Left cardiac atrium (tissue), 4 donors: ENCODE results near the gene ASB10. TPM values are rescaled to one million over a fixed set of nuclear protein-coding genes. Genes with fewer than 3 reads are reported as not detected.

Experiments
- ATAC-seq, 2 donors: fragments of 200-7000 bp; cut with Tn5 transposase; one replicate each; pipeline ENCODE4 v1.9.1; 2020; ENCODE audit warnings: mild to moderate bottlenecking in 2 of 2, moderate library complexity in 2 of 2
- DNase-seq: peaks from one replicate; pipeline ENCODE4 v3.0.0-alpha.2; 2020
- intact Hi-C, 2 donors: fragments of 100-400 bp; cut with DNase I; formaldehyde crosslinking; loops; one replicate each; pipeline versions ENCODE4 v1.14.1 to v1.15.1; 2022 to 2023
- total RNA-seq, 2 donors: library from RNA; stranded (reverse); fragmentation: NEBNext Ultra II Directional; extraction: Animal tissue kit (Norgen Biotek cat#: 25700); gene quantifications; one replicate each; pipeline ENCODE4 v1.2.1, GENCODE V29; 2021
- donor health status: DM: no; HTN: yes; CAD: no.
- donor health status: DM: no; HTN: yes; CAD: no; lungs with severe emphysema.
- donor health status: DM: yes; HTN: yes; CAD: no.
- donor health status: Dilated cardiomyopathy.

Gene ASB10
- total RNA-seq, 2 donors from 2014 or later: 8.2 to 12.8 TPM

DNA sequence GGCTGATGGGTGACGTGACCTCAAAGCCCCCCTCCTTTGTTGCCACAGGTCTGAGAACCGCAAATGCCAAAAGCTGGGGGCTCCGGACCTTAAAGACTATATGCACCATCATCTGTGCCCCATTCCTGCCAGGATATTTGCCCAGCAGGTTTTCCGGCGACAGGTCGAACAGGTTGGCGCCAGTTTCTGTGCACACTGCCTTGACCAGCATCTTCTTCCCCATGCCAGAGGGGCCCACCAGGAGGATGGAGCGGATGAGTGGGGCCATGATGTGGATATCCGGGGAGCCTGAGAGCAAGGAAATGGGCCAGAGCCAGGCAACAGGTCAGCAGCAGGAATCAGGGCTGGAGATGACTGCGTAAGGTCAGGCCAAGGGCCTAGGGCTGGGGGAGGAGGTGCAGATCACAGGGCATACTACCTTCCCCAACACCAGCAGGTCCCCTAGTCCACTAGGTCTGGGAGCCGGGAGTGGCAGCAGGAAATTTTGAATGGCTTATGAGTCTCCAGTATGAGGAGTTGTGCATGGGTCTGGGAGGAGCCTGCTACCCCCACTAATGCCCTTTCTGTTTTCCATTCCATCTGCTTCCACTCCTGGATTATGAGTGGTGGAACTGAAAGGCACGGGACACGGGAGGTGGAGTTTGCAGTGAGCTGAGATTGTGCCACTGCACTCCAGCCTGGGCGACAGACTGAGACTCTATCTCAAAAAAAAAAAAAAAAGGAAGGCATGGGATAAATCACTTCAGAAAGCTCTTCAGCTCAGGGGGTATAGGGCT is 6.3 kb upstream of the ASB10 start:
- intact Hi-C loops: no loop called here
- ATAC-seq: no peak
- no peak for DNase-seq

DNA sequence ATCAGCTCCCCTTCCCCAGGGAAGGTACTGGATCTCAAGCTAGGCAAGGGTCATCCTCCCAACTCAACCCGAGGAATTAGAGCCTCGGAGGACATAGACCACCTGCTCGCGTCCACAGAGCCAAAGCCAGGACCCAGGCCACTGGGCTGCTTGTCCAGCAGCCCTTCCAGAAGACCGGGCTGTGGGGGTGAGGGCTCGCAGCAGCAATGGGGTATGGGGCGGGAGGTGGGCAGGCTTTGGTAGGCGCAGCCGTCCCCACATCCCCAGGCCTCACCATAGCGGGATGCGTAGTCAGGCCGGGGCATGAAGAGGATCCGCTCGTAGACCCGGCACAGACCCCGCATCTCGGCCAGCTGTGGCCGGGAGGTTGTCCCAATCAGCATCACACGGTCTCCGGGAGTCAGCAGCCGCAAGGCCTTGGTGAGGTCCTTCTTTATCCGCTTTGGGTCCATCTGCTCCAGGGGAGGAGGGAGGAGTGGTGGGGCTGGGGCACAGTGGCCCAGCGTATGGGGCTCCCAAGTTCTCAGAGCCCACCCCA is 5.0 kb upstream of the ASB10 start:
- intact Hi-C loops: no loop called here
- no peak for DNase-seq
- no peak for ATAC-seq

- intact Hi-C loops: no loop called here
Measured at GRCh38 chr7:151191544-151191943, 4.5 kb upstream of the ASB10 start.

DNA sequence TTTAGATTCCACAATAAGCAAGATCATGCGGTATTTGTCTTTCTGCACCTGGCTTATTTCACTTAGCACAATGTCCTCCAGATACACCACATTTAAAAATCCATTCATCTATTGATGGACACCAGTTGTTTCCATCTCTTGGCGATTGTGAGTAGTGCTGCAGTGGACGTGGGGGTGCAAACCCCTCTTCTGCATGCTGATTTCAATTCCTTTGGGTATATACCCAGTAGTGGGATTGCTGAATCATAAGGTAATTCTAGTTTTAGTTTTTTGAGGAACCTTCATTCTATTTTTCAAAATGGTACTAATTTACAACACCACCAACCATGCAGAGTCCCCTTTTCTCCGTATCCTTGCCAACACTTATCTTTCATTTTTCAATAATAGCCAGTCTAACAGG is 2.0 kb upstream of the ASB10 start:
- DNase-seq (no peak), ATAC-seq (no peak)
- intact Hi-C loops: no loop called here

More at GRCh38 chr7:151191544-151191943, 4.5 kb upstream of the ASB10 start:
- DNase-seq: no peak
- ATAC-seq: no peak

DNA sequence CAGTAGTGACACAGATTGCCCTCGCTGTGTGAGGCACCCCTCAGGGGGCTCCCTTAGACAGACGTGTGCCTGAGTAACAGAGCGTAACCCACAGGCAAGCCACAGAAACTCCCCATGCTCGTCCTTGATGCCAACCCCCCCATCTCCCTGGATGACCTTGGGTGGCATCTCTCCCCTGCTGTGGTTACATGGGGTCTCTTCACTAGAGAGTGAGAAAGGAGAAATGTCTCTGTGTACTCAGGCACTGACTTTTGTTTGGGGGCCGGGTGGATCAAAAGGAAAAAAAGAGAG is 1.1 kb upstream of the ASB10 start:
- intact Hi-C loops: no loop called here
- DNase-seq (no peak), ATAC-seq (peak in 1 of 2 donors; percentile 2)

- ATAC-seq: peak; percentile 79 to 81
- DNase-seq: no peak
- intact Hi-C loops: no loop called here
Measured at GRCh38 chr7:151187409-151188251, 580 bp upstream of the ASB10 start.

DNA sequence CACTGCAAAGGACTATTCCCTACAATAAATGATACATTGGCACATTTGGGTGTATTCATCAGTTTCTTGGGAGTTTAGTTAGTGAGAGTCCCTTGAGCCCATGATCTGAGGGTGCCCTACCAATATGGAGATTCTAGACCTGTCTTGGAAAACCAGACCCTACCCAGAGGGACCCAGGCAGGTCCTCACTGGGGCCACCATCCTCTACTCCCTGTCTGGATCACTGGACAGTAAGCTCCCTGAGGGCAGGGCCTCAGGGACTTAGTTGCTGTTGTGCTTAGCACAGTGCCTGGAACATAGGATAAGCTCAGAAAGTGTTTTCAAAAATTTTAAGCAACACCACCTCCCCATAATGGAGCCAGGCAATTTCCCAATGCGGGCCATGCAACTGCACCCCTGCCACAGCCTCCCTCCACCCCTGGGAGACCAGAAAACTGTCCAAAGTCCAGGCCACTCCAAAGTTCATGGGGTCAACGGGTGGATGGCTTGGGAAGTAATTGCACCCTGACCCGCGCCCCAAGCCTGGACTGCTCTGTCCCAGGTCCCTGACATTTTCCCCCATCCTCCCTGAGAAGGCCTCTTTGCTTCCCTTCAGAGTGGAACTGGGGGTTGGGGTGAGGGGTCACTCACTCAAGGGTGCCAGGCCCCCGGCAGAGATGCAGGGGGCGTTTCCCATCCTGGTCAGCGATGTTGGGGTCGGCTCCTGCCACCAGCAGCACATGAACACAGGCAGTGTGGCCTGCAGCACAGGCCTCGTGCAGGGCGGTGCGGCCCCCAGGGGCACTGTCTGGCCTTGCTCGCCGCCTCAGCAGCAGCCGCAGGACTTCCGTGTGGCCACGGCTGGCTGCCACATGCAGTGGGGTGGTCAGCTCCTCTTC is 1.0 kb downstream of the ASB10 start:
- no peak for DNase-seq
- peak; percentile 12 to 31 for ATAC-seq
- intact Hi-C loops: no loop called here

DNA sequence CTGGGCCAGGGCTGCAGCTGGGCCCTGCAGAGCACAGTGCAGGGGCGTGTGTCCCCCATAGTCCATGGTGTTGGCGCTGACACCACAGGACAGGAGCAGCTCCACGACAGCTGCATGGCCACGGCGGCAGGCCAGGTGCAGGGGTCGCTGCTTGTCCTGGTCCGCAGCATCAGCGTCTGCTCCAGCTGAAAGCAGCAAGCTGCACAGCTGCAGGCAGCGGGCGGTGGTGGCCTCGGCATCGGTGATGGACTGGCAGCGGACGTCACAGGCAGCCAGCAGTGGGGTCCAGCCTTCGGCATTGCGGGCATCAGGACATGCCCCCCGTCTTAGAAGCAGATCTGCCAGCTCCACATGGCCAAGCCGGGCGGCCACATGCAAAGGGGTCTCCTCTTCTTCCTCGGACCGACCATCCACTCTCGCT is 6.0 kb downstream of the ASB10 start:
- no peak for DNase-seq

GRCh38 chr7:151179946-151180345 is 7.1 kb downstream of the ASB10 start:
- intact Hi-C loops: no loop called here
- ATAC-seq (no peak), DNase-seq (no peak)

More for the DNA sequence above, 6.0 kb downstream of the ASB10 start:
- no peak for ATAC-seq
- intact Hi-C loops: no loop called here

- intact Hi-C loops: no loop called here
- DNase-seq: no peak
- ATAC-seq: no peak
Measured at GRCh38 chr7:151179287-151179860, 7.7 kb downstream of the ASB10 start.

- intact Hi-C loops: no loop called here
- ATAC-seq (no peak), DNase-seq (no peak)
Measured at GRCh38 chr7:151178831-151179230, 8.2 kb downstream of the ASB10 start.

DNA sequence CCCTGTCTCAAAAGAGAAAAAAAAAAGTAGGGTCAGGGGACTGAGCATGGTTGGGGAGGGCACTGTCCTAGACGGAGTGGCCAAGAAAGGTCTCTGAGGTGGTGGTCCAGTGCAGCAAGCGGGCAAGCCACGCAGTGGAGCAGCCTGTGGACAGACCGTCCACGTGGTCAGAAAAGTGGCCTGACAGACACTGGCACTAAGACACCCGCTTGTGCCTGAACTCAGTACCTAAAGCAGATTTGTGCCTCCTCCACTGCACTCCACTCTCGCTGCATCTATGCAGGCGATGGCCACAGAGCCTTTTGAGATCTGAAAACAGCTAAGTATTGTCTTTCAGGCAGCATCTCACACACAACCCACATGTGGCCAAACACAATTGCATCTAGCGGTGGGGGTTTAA is 8.8 kb downstream of the ASB10 start:
- intact Hi-C loops: no loop called here
- DNase-seq: no peak
- ATAC-seq: no peak

DNA sequence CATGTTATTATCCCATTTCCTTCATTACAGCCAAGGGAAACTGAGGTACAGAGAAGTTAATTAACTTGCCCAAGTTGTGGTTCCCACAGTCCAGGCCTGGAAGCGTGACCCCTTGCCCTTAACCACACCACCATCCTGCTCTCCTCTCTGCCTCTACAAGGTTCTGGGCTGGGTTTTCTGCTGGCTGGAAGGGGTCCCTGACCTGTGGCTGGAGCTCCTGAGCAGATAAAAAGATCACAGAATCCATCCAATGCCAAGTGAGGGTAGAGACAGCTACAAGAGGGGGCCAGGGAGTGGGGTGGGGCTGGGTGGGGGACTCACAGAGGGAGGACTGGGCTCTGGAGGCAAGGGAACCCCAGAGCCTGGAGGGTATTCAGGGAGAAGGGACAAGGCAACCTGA is 9.7 kb downstream of the ASB10 start:
- ATAC-seq (no peak), DNase-seq (no peak)
- intact Hi-C loops: no loop called here

DNA sequence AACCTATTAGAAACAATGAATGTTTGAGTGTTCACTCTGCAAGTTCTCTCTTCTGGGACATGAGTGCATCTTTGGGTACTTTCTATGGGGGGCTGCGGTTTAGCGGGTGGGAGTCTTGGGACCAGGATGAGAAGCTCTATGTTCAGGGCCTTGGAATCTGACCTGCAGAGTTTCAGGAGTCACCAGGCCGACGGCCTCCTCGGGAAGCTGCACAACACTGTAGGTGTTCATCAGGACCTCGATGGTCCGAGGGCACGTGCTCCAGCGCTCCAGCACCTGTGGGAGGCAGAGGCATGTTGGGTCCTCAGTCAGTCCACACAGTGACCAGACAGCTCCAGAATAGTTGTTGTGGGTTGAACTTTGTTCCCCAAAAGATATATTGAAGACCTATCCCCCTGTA is 10.6 kb downstream of the ASB10 start:
- intact Hi-C loops: no loop called here
- DNase-seq (no peak), ATAC-seq (no peak)

DNA sequence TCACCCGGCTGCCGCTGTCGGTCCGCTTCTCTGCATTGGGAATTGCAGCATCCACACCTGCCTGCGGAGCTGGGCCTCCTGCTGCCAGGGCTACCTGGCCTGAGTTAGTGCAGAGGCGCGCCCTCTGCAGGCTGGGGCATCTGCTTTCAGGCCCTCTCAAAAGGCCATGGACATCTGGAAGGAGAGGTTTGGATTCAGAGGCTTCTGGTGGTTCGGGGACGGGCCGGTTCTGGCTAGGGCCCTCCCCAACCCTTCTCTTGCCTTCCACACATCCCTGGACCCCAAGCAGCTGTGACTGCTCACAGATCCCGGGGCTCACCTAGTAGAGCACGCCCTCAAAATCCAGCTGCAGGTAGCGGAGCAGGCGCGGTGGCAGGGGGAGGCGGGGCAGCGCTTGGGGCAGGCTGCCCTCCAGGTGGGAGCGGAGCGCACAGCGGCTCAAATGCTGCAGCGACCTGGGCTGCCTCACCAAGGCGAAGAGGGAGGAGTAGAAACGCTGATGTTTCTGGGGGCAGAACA is 11.2 kb downstream of the ASB10 start:
- no peak for ATAC-seq
- intact Hi-C loops: no loop called here
- no peak for DNase-seq

DNA sequence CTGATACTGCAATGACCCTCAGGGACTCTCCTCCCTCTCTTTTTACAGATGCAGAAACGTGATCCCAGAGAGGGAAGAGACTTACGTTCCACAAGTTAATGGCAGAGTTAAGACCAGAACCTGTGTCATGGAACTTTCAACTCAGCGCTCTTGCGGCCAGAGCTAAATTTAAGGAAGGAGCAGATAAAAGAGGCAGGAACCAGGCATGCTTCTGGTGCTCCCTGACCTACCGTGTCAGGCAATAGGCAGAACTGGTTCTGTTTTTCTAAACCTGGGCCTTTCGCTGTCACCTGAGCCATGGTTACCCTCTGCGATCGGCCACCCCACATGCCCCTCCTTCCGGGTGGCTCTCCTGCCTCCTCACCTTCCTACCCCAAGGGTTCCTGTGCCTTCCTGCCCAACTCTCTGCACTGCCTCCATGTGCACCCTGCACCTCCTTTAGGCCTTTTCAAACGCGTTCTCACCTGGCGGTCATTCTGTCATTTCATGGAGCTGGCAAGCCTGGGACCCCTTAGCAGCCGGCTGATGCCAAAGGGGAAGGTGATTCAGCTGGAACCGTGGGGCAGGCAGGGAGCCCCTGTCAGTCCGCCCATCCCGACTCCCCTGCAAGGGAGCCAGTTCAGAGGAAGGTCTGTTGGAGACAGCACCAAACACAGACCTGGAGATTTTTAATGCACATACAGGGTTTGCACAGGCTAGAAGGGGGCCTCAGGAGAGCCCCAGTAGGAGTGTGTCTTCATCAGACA is 11.8 kb downstream of the ASB10 start:
- no peak for ATAC-seq
- no peak for DNase-seq
- intact Hi-C loops: no loop called here

- DNase-seq (peak; percentile 63), ATAC-seq (peak; percentile 57 to 71)
- intact Hi-C loops: loop anchor here (5.0 kb wide), 2 partner anchors 52 to 128 kb away; no protein-coding TSS in a partner anchor
Measured at GRCh38 chr7:151174246-151175046, 12.6 kb downstream of the ASB10 start.
